HEK293 (cell line): ENCODE data around the gene CYS1.

Experiments used
- CTCF ChIP-seq: fragments of 450-650 bp; formaldehyde crosslinking; IDR thresholded peaks from 2 replicates; pipeline ENCODE4 v1.5.1; 2016; ENCODE audit warnings: missing biosample characterization, missing genetic modification characterization
- KLF17 ChIP-seq: fragments of 450-650 bp; formaldehyde crosslinking; IDR thresholded peaks from 2 replicates; pipeline ENCODE4 v1.5.1; 2016; ENCODE audit warnings: missing biosample characterization, missing genetic modification characterization
- ZNF677 ChIP-seq: fragments of 450-650 bp; IDR thresholded peaks from 2 replicates; pipeline ENCODE4 v1.5.0; 2018; ENCODE audit warnings: missing biosample characterization, mild to moderate bottlenecking, missing genetic modification characterization, moderate library complexity

- TF ChIP-seq ZNF677 (tag by site-specific recombination) (no peak), KLF17 (tag by site-specific recombination) (no peak), CTCF (tag by site-specific recombination) (no peak)
These were observed 72.0 kb downstream of the CYS1 start for GRCh38 chr2:10007921-10008808.
